IMR-90 (cell line): ENCODE results near the gene ADAMTS5.

Experiments used
- CEBPB ChIP-seq: IDR thresholded peaks from 2 replicates; pipeline ENCODE4 v1.6.1; 2012; ENCODE audit warnings: low read depth, low read length, improper control_type of control experiment
- CTCF ChIP-seq: conservative IDR thresholded peaks from 2 replicates; pipeline ENCODE4 v1.5.1; 2012; ENCODE audit warnings: mild to moderate bottlenecking, low read depth, low read length, improper control_type of control experiment
- MAFK ChIP-seq: IDR thresholded peaks from 2 replicates; pipeline ENCODE4 v1.6.1; 2012; ENCODE audit warnings: low read depth, low read length, improper control_type of control experiment
- POLR2A ChIP-seq: IDR thresholded peaks from 2 replicates; pipeline ENCODE4 v1.6.1; 2012; ENCODE audit warnings: mild to moderate bottlenecking, low read depth, low read length
- RAD21 ChIP-seq: IDR thresholded peaks from 2 replicates; pipeline ENCODE4 v1.6.1; 2012; ENCODE audit warnings: low read length, improper control_type of control experiment
- RFX5 ChIP-seq: IDR thresholded peaks from 2 replicates; pipeline ENCODE4 v1.8.0; 2012; ENCODE audit warnings: low read depth, mild to moderate bottlenecking, low read length, moderate library complexity
- SMC3 ChIP-seq: fragments of 150-350 bp; IDR thresholded peaks from 2 replicates; pipeline ENCODE4 v1.6.1; 2016; ENCODE audit warnings: low read depth, mild to moderate bottlenecking, antibody characterized with exemption, low read length, moderate library complexity
- TF ChIP-seq, protein P1 (sequence below): fragments of 150-350 bp; IDR thresholded peaks from 2 replicates; pipeline ENCODE4 v1.6.1; 2016; ENCODE audit warnings: low read depth, mild to moderate bottlenecking, low read length, moderate library complexity, borderline replicate concordance

- TF ChIP-seq CTCF = no peak
- TF ChIP-seq RFX5 = no peak
- TF ChIP-seq POLR2A = no peak
- no peak for TF ChIP-seq RAD21
- TF ChIP-seq, protein P1, sequence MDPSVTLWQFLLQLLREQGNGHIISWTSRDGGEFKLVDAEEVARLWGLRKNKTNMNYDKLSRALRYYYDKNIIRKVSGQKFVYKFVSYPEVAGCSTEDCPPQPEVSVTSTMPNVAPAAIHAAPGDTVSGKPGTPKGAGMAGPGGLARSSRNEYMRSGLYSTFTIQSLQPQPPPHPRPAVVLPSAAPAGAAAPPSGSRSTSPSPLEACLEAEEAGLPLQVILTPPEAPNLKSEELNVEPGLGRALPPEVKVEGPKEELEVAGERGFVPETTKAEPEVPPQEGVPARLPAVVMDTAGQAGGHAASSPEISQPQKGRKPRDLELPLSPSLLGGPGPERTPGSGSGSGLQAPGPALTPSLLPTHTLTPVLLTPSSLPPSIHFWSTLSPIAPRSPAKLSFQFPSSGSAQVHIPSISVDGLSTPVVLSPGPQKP = no peak
- TF ChIP-seq SMC3 = no peak
- no peak for TF ChIP-seq MAFK
- no peak for TF ChIP-seq CEBPB
These were observed 32.5 kb downstream of the ADAMTS5 start for GRCh38 chr21:26934383-26934782.
